HG02970 (cell line): Measurements from ENCODE around the gene CGREF1.
A peak's percentile ranks its signal among the peaks of the same experiment; 100 is the strongest.

ENCODE experiments used
- ATAC-seq: cut with Tn5 transposase; IDR thresholded peaks from one replicate; pipeline ENCODE4 v1.9.1; 2021; ENCODE audit warnings: mild to moderate bottlenecking, moderate library complexity, moderate number of reproducible peaks; ENCODE audit not compliant: unreplicated experiment, low FRiP score

Gene CGREF1

DNA sequence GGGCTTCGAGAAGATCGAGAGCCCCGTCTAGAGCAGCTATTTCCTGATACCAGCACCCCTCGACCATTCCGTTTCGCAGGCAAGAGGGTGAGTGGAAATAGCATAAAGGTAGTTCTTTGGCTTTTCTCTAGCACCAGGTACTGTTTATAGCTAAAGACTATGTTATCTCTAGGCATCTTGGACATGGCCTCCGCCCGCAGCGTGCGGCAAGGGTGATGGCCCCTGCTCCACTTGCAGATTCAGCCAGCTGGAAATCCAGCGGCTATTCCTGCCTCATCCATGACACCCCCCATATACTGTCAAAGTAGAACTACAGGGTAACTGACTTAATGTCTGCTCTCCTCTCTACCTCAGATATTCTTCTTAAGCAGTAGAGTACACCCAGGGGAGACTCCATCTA is 64.2 kb downstream of the CGREF1 start:
- no peak for ATAC-seq

GRCh38 chr2:27053776-27054175 is 65.2 kb downstream of the CGREF1 start:
- ATAC-seq: no peak

GRCh38 chr2:27053321-27053720 is 65.6 kb downstream of the CGREF1 start:
- ATAC-seq: no peak

DNA sequence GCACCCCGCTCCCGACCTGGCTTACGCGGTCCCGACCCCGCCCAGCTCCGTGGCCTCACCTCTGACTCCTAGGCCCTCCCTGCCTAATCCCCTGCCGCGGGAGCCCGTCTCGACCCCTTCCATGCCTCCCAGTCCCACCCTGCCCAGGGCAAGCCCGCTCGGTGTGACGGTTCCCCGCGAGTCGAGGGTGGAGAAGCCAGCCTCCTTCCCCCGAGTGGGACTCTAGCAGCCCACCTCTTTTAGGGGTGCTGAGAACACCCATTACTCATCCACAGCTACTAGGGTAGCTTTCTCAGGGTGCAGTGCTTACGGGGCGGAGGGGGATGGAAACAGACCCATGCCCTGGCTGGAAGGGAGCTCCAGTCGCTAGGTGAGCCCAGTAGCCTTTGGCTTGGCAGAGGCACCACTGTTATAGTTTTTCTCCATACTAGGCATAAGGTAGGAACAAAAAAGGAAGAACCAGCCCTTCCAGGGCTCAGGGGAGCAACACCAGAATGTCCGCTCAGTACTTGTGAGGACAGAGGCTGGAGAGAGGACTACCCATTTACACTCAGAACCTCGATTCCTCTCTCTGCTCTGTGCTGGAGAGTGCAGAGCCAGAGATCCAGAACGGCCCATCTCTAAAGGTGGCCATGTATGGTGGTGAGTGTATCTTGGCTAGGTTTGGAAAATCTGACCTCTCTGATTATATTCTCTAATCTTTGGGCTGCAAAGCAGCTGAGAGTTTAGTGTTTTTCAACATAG is 66.9 kb downstream of the CGREF1 start:
- ATAC-seq: no peak

GRCh38 chr2:27050996-27051901 is 67.7 kb downstream of the CGREF1 start, which contains the start of gene AGBL5:
Gene AGBL5 (plus strand): TSS chr2:27051668. CDS start chr2:27052959, 1,291 bp downstream.
- ATAC-seq: peak; percentile 63
